NCI-H1436 treated with DMSO at 0.1 percent for 48 hours (cell line): ENCODE results near the gene OXT.

Experiments used
- DNase-seq: peaks from one replicate; lab custom pipeline; 2025; lab: John Stamatoyannopoulos, UW

The OXT gene

DNA sequence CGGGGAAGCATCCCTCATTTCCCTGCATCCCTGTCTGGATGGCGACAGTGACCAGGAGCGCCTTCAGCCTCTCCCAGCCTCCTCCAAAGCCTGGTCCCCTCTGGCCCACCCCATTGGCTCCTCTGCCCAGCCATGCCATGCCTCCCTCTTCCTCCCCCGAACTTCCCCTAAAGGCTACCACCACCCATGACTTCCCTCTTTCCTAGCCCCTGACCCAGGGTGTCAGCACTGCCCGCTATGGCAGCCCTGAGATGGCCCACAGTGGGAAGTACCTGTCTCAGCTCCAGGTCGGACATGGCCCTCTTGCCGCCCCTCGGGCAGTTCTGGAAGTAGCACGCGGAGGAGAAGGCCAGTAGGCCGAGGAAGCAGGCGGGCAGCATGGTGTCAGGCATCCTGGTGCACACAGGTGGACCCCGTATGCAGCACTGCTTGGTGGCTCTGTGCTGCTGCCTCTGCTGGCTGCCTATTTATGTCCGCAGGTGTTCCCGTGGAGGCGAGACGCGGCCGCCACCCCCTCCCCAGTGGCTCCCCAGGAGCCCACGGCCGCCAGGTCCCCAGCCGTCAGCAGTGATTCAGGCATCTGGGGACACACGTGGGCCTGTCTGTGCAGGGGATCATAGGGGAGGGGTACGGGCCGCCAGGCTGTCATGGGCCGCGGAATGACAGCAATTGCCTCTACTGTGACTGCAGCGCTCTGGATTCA lies 13.0 kb downstream of the OXT start, which contains the start of gene AVP:
Gene AVP, minus strand, starts transcription at position 442 of the 703 bp plus-strand sequence. Its CDS starts 50 bp downstream, at position 392.
- DNase-seq: no peak

DNA sequence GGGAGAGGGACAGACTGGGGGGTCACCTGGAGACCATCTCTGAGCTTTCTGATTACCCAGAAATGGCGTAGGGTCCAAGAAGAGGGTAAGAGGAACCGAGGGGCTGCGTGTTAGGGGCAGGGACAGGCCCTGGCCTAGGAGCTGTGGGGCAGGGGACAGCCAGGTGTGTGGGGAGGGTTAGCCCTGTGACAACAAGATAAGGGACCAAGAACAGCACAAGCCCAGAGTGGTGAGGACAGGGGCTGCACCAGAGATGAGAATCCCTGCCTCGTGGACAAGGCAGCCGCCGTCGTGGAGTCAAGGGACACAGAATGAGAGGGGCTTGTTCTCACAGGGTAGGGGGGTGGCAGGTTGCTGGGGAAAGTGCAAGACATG lies 13.6 kb downstream of the OXT start:
- no peak for DNase-seq

DNA sequence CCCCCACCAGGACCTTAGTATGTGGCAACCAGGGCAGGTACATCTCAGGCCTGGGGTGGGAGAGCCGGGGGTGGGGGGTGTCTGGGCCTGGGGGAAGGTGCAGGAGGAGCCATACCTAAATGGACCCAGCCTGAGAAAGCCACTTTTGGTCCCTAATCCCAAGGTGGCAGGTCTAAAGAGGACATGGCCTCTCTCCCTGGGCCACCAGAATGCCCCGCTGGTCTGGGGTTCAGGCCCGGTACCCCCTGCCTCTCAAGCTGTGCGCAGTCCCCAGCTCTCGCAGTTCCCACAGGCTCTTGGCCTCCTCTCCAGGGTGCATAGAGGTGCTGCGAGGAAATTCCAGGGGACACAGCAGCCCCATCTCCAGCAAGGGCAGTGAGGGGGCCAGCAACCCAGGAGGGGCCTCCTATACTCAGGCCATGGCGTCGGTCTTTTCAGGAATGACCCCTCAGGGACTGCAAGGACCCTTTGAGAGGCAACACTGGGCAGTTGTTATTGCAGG lies 14.2 kb downstream of the OXT start:
- DNase-seq: no peak

DNA sequence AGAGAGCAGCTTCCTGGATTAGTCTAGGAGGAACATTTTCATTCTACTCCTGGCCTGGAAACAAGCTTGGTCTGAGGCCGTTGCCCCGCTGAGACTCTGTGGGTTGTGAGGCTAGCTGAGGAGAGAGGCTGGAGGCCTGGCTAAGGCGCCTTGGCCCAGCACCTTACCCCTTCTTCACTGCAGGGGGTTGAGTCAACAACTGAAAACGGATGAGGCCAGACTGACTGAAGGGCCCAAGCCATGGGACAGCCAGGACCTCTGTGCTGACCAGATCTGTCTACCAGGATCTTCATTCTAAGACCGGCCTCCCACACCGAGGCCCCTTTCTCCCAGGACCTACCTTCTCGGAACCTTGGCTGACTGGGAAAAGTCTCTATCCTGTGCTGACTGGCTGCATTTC lies 16.6 kb downstream of the OXT start:
- DNase-seq: no peak

DNA sequence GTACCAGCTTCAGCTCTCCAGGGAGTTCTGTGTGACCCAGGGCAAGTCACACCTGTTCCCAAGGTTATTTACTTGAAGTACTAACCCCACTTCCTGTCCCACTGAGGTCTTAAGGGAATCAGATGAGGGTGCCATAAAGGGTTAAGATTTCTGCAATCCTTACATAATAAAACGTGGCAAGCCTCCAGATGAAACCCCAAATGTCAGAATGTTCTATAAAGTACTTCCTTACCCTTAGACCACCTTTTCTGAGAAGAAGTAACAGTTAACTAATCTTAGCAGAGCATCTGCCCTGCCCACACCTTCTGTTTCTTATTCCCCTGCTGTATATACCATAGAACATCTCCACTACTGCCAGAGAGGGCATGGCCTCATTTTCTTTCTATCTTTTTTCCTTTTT lies 19.1 kb downstream of the OXT start:
- no peak for DNase-seq

DNA sequence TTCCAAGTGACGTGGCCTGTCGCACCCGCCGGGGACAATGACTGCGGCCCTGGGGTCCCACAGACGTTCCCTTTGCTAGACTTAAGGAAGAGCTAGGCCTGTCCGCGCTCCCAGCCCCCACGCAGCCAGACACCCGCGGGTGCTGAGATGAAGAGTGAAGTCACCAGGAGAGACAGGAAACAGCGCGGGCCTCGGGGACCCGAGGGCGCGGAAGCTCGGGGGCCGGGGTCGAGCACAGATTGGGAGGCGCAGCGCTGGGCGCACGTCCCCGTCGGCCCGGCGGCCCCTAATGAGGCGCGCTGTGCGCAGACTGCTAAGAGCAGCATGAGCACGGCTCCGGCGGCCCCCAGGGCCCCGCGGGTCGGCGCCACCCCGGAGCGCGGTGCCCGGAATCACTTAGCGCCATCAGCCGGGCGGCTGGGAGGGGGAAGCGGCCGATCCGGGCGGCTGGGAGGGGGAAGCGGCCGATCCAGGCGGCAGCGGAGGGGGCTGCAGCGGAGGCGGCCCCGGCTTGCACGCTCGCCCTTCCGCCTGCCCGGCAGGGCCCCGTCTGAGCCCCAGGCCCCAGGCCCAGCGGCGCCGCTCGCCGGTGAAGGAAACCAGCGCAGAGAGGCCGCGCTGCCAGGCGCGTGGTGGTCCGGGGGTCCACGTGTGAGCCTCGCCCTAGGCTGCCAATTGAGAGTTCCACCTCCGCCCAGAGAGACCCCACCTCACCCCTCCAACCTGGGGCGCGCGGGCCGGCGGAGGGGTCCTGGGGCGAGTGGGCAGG lies 21.4 kb downstream of the OXT start:
- no peak for DNase-seq

DNA sequence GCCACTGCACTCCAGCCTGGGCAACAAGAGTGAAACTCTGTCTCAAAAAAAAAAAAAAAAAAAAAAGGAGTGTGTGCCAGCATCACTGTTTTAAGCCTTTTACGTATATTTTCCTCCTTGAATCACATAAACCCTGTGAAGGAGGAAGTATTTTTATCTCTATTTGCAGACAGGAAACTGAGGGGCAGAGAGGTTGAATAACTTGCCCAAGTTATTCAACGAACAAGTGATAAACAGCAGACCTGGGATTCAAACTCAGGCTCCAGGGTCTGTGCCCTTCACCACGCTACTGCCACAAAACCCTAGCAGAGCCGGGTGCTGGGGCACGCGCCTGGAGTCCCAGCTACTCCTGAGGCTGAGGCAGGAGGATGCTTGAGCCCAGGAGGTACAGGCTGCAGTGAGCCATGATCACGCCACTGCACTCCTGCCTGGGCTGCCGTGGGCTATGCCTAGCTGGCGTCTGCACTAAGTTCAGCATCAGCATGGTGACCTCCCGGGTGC lies 22.5 kb downstream of the OXT start:
- DNase-seq: no peak

DNA sequence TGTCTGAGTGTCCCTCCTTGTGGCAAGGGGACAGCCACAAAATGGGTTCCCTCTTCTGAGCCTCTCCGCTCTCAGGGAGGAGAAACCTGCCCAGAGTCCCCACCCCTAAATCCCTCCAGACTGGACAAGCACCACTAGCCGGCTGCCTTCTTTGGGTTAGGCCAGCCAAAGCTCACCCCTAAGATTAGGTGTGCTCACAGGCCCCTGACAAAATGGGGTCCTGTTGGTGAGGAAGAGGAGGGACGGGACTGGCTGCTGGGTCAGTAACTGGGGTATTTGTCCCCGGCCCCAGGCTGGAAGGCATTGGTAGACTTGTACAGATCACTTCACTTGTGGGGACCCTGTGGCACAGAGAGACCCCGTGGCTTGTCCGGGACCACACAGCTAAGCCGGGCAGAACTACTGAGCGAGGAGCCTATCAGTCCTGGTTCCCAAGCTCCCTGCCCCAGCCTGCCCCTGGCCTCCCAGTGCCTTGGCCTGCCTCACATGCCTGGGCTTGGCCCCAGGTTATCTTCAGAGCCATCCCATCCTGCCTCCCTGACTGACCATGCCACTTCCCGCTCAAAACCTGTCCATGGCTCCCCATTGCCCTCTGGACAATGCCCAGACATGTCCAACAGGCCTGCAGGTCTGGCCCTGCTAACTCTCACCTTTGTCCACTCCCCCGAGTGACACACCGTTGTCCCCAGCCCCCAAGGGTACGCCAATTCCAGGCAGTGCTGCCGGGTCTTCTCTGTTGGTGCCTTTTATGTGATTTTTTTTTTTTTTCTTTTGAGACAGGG lies 23.6 kb downstream of the OXT start:
- no peak for DNase-seq

DNA sequence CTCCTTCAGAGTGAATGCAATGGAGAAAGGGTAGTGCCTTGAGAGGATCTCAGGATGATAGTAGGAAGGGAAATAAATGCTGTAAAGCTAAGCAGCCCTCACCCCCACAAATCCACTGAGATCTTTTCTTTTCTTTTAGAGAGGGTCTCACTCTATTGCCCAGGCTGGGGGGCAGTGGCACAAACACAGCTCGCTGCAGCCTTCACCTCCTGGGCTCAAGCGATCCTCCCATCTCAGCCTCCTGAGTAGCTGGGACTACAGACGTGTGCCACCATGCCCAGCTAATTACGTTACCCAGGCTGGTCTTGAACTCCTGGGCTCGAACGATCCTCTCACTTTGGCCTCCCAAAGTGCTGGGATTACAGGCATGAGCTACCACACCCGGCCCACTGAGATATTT lies 29.1 kb downstream of the OXT start:
- DNase-seq: no peak

DNA sequence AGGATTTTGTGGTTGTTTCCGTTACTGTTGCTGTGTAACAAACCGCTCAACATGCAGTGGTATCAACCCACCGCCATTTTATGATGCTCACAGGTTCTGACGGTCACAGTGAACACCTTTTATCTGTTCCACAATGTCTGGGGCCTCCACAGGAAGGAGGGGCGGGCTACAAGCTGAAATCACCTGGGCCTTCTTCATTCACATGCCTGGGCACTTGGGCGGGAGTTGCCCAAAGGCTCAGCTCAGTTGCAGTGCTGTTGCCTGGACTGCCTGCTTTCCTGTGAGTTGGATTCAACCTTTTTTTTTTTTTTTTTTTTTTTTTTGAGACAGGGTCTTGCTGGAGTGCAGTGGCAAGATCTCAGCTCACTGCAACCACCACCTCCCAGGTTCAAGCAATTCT lies 29.8 kb downstream of the OXT start:
- no peak for DNase-seq

DNA sequence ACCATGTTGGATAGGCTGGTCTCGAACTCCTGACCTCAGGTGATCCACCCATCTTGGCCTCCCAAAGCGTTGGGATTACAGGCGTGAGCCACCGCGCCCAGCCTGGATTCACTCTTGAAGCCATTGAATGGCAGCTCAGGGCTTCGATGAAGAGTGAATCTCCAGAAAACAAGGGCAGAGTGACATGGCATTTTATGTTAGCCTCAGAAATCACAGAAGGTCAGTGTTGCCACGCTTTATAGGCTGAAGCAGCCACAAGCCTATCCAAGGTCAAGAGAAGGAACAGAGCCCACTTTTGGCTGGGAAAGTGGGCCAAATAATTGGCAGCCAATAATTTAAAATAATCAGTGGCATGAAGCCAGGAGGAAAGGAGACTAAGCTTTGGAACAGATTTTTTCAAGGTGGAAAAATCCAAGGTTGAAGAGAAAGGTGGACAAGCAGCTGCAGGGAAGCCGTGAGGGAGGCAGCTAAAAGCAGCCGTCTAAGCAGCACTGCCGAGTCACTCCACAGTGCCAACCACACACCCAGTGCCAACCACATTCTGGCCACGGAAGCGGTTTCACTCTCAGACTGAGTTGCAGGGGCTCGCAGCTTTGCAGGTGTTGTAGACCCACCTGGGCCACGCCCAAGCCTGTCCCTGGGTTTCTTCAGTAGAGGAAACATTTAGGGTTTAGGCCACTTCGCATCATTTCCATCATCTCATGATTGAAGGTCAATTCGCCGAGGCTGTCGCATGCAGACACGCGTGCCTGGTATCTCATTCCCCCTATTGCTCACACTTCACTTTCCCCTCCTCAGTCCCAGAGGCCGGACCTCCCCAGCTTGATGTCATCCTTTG lies 30.5 kb downstream of the OXT start:
- DNase-seq: no peak

DNA sequence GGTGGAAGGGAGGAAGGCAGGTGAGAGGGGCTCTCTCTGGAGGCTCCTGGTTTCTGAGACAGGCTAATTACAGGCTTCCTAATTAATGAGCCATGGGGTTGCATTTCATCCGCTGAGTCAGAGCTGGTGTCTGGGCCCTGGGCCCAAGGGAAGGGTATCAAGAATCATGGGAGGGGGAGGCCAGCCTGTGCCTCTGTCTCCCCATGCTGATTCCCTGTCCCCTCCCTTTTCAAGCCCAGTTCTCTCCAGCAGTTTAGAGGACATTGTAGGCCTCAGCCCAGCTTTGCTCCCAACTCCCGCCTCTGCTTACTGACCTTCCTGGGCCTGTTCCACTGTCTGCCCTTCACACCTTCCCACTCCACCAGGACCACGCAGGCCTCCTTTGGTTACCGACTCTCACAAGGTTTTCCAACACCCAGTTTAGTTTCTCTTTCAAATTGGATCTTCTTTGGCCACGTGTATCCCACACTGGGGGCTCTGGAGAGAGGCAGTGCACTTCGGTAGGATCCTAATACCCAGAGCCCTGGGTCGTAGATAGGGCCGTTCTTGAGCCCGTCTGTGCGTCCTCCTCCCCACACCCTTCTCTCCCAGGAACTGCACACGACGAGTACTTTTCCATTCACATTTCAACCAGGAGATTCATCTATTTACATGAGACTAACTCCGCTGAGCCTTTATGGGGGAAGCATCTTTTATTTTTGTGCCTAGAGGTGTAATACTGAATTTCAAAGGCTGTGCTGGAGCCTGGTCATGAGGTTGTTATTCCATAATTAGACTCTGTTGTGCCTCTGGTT lies 31.4 kb downstream of the OXT start:
- no peak for DNase-seq

DNA sequence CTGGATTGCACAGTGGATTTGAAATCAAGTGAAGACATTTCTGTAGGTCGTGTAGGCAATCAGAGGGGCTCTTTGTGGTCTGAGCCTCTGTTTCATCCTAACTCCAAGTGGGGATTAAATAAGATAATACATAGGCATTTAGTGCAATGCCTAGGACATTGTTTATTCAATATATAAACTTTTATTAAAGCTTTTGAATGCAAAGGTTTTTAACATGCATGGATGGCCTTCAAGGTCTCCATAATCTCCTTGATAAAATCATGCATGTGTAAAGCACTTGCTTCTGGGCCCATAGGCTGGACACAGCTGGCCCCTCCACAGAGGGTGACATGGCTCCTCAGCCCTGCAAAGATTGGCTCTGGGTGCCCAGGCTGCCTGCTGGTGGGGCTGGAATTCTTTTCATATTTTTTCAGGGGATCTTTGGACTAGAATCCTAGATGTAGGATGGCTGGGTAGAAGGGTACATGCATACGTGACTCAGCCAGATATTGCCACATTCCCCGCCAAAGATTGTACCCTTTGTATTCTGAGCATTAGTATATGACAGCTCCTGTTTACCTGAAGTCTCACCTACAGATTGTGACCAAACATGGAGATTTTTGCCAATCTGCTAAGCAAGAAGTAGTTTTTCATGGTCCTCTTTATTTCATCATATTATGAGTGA lies 32.1 kb downstream of the OXT start:
- DNase-seq: no peak

DNA sequence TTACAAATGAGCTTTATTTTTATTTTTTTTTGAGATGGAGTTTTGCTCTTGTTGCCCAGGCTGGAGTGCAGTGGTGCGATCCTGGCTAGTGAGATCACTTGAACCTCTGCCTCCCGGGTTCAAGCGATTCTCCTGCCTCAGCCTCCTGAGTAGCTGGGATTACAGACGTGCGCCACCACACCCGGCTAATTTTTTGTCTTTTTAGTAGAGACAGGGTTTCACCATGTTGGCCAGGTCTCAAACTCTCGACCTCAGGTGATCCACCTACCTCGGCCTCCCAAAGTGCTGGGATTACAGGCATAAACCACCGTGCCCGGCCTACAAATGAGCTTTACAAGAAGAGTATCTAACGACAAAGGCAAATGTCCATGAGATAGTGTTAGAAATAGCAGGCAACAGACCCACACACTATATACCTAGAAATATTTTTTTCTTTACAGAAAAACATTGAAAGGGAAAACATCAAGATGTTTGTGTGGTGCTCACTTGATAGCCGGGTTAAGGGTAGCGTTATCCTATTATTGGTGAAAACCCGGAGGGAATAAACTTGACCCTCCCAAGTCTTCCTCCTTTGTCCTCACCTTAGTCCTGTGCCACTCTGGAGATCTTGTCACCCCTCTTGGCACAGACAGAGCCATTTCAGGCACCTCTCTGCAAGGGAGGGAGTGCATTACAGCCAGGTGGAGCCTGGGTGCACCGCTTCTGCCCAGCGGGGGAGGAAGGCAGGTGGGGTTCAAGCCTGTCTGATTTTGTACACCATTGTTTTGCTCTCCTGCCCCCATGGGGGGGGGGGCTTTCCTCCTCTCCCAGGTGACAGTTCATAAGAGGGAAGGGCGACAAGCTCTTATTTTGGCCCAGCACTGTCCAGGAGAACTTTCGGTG lies 34.1 kb downstream of the OXT start:
- DNase-seq: no peak

DNA sequence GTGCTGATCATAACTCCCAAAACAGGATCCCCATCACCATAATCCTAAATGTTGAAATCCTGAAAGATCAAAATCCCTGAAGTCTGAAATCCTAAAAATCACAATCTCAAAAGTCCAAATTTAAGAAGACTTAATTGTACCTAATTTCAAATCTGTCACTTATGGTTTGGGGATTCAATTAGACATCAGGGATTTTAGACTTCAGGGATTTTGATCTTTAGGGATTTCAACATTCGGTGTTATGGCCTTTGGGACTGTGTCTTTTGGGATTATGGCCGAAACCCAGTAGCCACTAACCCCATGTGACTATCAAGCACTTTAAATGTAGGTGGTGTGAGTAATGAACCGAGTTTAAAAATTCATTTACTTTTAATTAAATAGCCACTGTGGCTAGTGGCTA lies 34.8 kb downstream of the OXT start:
- no peak for DNase-seq

DNA sequence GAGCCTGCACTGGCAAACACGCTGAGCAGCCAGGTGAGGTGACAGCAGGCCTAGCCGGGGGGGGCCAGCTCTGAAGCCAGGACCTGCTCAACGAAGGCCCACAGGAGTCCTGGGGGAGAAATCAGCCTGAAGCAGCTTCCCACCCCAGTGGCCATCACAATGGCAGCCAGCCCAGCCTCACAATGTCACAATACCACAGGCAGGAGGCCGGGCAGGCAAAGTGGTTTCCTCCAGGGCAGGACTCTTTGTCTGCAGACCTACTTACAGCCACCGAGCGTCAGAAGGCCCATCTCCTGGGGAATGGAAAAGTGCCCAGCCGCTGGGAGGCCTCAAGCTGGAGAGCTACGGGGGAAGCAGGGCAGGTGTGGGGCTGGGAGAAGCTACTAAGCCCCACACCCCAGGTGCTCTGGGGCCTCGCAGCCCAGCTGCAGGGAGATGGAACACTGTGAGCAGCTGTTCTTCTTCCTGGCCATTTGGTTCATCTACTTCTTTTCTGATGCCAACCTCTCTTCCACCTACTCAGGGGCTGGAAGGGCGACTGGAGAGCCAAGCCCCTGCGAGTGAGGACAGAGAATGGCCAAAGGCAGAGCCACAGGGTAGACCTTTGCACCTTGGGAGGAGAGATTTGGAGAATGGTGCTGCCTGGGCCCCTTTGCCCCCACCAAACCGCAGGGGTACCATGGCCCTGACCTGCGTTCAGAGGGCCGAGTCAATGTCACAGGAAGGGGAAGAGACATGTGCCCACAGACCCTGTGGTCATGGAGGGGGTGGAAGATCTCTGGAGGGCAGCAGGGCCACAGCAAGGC lies 35.4 kb downstream of the OXT start:
- no peak for DNase-seq

DNA sequence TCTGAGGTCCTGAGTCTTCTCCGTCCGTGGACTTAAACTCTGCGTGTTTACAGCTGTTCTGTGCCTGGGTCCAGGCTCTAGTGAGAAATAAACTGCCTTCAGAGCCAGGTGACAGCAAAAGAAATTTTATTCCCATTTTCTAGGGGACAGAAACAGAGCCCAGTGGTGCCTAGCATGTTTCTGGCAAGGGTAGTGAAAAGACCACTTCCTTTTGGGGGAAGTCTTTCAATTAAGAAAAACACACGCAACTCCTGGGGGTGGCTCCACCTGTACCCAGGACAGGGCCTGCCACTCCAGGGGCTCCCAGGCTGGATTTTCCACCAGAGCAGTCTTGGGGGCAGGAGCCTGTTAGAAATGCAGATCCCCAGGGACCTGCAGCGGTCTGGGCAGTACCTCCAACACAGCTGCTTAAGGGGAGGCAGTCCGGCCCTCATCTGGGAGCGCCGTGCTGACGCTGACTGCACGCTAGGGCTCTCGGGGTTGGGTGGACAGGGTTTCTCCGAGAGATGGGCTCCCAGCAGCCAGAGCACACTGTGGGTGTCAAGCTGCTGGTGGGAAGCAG lies 36.1 kb downstream of the OXT start:
- no peak for DNase-seq
